GM12878 (cell line): ENCODE measurements around the gene TCEA2.

Experiments used
- CBX5 ChIP-seq: sonication (generic); IDR thresholded peaks from 2 replicates; pipeline ENCODE4 v1.6.1; 2016; ENCODE audit warnings: low read depth, moderate library complexity, mild to moderate bottlenecking, inconsistent platforms
- EP300 ChIP-seq, 2 experiments: fragments of 150-350 bp in 1 of 2; IDR thresholded peaks; 2 replicates each; pipeline ENCODE4 v1.6.1; 2011 to 2012; ENCODE audit warnings: low read depth in 2 of 2, low read length in 2 of 2, borderline replicate concordance in 1 of 2, improper control_type of control experiment in 1 of 2, inconsistent platforms in 1 of 2; ENCODE audit not compliant: control insufficient read depth in 1 of 2
- NKRF ChIP-seq: fragments of 450-650 bp; conservative IDR thresholded peaks from 2 replicates; pipeline ENCODE4 v1.6.1; 2017; ENCODE audit warnings: mild to moderate bottlenecking, moderate library complexity
- POLR2AphosphoS5 ChIP-seq: IDR thresholded peaks from 2 replicates; pipeline ENCODE4 v1.6.1; 2011; ENCODE audit warnings: mild to moderate bottlenecking, low read length, inconsistent platforms
- TAF1 ChIP-seq: IDR thresholded peaks from 2 replicates; pipeline ENCODE4 v1.6.1; 2011; ENCODE audit warnings: mild to moderate bottlenecking, low read depth, low read length, borderline replicate concordance
- ZBTB33 ChIP-seq: fragments of 450-650 bp; IDR thresholded peaks from 2 replicates; pipeline ENCODE4 v1.6.1; 2017; ENCODE audit warnings: mild to moderate bottlenecking
- TF ChIP-seq, protein P1 (sequence below), 3 experiments: IDR thresholded peaks in 2 of 3; conservative IDR thresholded peaks in 1 of 3; 2 replicates each; pipeline ENCODE4 v1.5.1; 2011; ENCODE audit warnings: low read depth in 3 of 3, low read length in 3 of 3, mild to moderate bottlenecking in 3 of 3, control low read depth in 2 of 3, moderate library complexity in 2 of 3, inconsistent platforms in 1 of 3, mixed read lengths in 1 of 3; ENCODE audit not compliant: control insufficient read depth in 2 of 3, insufficient read depth in 1 of 3; ENCODE audit errors: extremely low read depth in 1 of 3

DNA sequence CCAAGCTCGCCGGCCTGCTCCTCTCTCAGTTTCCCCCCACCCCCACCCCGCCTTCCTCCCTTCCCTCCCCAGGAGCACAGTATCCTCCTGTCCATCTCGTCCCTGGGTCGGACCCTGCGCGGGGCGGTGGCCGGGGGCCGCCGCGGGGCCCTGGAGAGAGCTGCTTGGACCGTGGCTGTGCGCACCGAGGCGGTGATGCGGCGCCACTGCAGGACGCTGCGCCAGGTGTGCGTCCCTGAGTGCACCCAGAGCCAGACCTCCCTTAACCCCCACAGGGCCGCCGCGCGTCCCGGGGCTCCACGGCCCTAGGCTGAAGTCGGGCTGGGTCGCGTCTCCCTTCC lies 24.8 kb upstream of the TCEA2 start:
- TF ChIP-seq NKRF, result no peak
- no peak for TF ChIP-seq EP300 (IDR thresholded peaks at IDR 0.05; ENCODE audit: borderline replicate concordance in 1 of 2, control insufficient read depth in 1 of 2, low read depth in 2 of 2, low read length in 2 of 2)
- TF ChIP-seq POLR2AphosphoS5, result no peak
- TF ChIP-seq, protein P1, sequence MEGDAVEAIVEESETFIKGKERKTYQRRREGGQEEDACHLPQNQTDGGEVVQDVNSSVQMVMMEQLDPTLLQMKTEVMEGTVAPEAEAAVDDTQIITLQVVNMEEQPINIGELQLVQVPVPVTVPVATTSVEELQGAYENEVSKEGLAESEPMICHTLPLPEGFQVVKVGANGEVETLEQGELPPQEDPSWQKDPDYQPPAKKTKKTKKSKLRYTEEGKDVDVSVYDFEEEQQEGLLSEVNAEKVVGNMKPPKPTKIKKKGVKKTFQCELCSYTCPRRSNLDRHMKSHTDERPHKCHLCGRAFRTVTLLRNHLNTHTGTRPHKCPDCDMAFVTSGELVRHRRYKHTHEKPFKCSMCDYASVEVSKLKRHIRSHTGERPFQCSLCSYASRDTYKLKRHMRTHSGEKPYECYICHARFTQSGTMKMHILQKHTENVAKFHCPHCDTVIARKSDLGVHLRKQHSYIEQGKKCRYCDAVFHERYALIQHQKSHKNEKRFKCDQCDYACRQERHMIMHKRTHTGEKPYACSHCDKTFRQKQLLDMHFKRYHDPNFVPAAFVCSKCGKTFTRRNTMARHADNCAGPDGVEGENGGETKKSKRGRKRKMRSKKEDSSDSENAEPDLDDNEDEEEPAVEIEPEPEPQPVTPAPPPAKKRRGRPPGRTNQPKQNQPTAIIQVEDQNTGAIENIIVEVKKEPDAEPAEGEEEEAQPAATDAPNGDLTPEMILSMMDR (IDR thresholded peaks at IDR 0.05 in 2 of 3, conservative IDR thresholded peaks at IDR 0.05 in 1 of 3; ENCODE audit: control insufficient read depth in 2 of 3, extremely low read depth in 1 of 3, insufficient read depth in 1 of 3, low read depth in 3 of 3, low read length in 3 of 3), result peak in 1 of 3 experiments; percentile 24; a peak in 2 of 6 replicates
- no peak for TF ChIP-seq CBX5
- TF ChIP-seq TAF1, result no peak
- TF ChIP-seq ZBTB33, result no peak
